K562 (cell line): ENCODE data around the gene TMEM217. TPM values are rescaled to one million over a fixed set of nuclear protein-coding genes. Genes with fewer than 3 reads are reported as not detected.
A peak's percentile ranks its signal among the peaks of the same experiment; 100 is the strongest.

Experiments used
- CBFA2T3 ChIP-seq: fragments of 450-650 bp; IDR thresholded peaks from 2 replicates; pipeline ENCODE4 v1.6.1; 2017
- ETV5 ChIP-seq: sonication (generic); formaldehyde crosslinking; IDR thresholded peaks from 2 replicates; pipeline ENCODE4 v1.4.0; 2020; ENCODE audit warnings: low read depth, mild to moderate bottlenecking, missing genetic modification reagents
- GTF2E2 ChIP-seq: fragments of 200-800 bp; sonication (Bioruptor generic); IDR thresholded peaks from 2 replicates; pipeline ENCODE4 v1.6.1; 2016; ENCODE audit warnings: missing genetic modification characterization, missing compliant biosample characterization
- MAZ ChIP-seq, 2 experiments: fragments of 450-650 bp in 1 of 2; sonication (generic) in 1 of 2; formaldehyde crosslinking; IDR thresholded peaks in 1 of 2; conservative IDR thresholded peaks in 1 of 2; 2 replicates each; pipeline versions ENCODE4 v1.4.0 to v1.5.0; 2020; ENCODE audit warnings: mild to moderate bottlenecking in 1 of 2, missing genetic modification reagents in 1 of 2
- MED1 ChIP-seq: sonication (generic); formaldehyde crosslinking; IDR thresholded peaks from 2 replicates; pipeline ENCODE4 v1.8.1; 2023; ENCODE audit warnings: missing genetic modification reagents, borderline replicate concordance
- RAD21 ChIP-seq, 2 experiments: fragments of 250-450 bp in 1 of 2; fragments of 450-650 bp in 1 of 2; sonication (Bioruptor Pico) in 1 of 2; formaldehyde crosslinking in 1 of 2; IDR thresholded peaks in 1 of 2; conservative IDR thresholded peaks in 1 of 2; 2 replicates each; pipeline versions ENCODE4 v1.4.0 to v1.8.0; 2020 to 2022; ENCODE audit warnings: mild to moderate bottlenecking in 2 of 2, moderate library complexity in 1 of 2
- SNIP1 ChIP-seq: fragments of 450-650 bp; IDR thresholded peaks from 2 replicates; pipeline ENCODE4 v1.7.1; 2017; ENCODE audit warnings: low read depth, mild to moderate bottlenecking
- ZNF561 ChIP-seq: fragments of 450-650 bp; formaldehyde crosslinking; conservative IDR thresholded peaks from 2 replicates; pipeline ENCODE4 v1.4.0; 2020; ENCODE audit warnings: mild to moderate bottlenecking, moderate library complexity
- ZNF785 ChIP-seq: fragments of 250-450 bp; sonication (Bioruptor Pico); IDR thresholded peaks from 2 replicates; pipeline ENCODE4 v1.4.0; 2020; ENCODE audit warnings: mild to moderate bottlenecking
- polyA plus RNA-seq, 8 experiments: library from polyadenylated mRNA; depleted of rRNA in 4 of 8; stranded (reverse) in 5 of 8; unstranded in 3 of 8; fragments of >200 nt; fragmentation: Nextera tagmentation in 2 of 8; fragmentation: Illumina TruSeq in 1 of 8; extraction: Ambion mirVana in 2 of 8; extraction: Trizol in 1 of 8; gene quantifications; 2 replicates each; pipeline versions ENCODE4 v1.2.1 to v1.2.3, GENCODE V29; 2011 to 2014; ENCODE audit warnings: inconsistent platforms in 1 of 8, missing spikeins in 1 of 8
- total RNA-seq, 7 experiments: library from RNA; depleted of rRNA in 6 of 7; stranded (reverse); fragments of >200 nt in 6 of 7; fragmentation: Illumina TruSeq in 2 of 7; extraction: Trizol in 2 of 7; gene quantifications; 2 replicates each; pipeline versions ENCODE4 v1.2.1 to v1.2.3, GENCODE V29; 2011 to 2021; ENCODE audit warnings: low replicate concordance in 1 of 7
- TF ChIP-seq, protein P1 (sequence below), 2 experiments: fragments of 450-650 bp; formaldehyde crosslinking in 1 of 2; IDR thresholded peaks; 2 replicates each; pipeline versions ENCODE4 v1.4.0 to v1.6.1; 2014 to 2020; ENCODE audit warnings: mild to moderate bottlenecking in 2 of 2, borderline replicate concordance in 1 of 2, low read depth in 1 of 2
- TF ChIP-seq, protein P2 (sequence below): fragments of 250-450 bp; sonication (Bioruptor Pico); IDR thresholded peaks from 2 replicates; pipeline ENCODE4 v1.5.0; 2020; ENCODE audit warnings: mild to moderate bottlenecking
- TF ChIP-seq, protein P3 (sequence below): sonication (generic); formaldehyde crosslinking; IDR thresholded peaks from 2 replicates; pipeline ENCODE4 v1.8.0; 2023; ENCODE audit warnings: missing genetic modification reagents, mild to moderate bottlenecking, borderline replicate concordance

TMEM217 gene
- total and polyA plus RNA-seq, 9 of the 15 experiments (the other 6 are each of a cell fraction or from before 2014, with no cell fraction given) = 1.3 to 8.0 (median 1.9) TPM

DNA sequence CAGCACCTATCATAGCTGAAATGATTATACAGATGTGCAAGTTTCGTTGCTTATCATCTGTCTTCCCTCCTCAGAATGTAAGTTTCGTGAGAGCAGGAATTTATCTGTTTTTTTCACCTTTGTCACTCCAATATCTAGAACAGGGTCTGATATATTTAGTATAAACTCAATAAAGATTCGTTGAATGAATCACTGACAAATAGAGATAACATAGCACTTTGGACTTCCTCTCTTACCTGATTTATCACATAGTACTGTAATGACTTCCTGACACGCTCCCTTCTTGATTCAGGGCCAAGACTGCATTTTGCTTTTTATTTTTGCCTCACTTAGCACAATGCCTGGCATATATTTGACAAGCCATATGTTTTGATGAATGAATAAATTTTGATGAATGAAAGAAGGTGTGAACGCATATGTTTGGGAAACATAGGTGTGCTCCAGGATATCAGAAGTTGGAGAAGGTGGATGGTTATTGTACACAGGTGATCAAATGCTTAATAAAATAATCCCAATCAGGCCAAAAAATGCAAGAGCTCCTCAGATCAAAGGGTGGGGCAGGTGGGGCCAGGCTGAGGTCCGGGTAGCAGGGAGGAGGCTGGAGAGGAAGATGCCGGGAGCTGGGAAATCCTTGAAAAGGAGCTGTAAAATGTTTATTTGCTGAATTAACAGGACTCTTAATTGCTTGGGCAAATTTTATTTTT is 55.0 kb downstream of the TMEM217 start (continued):
- TF ChIP-seq, protein P1, sequence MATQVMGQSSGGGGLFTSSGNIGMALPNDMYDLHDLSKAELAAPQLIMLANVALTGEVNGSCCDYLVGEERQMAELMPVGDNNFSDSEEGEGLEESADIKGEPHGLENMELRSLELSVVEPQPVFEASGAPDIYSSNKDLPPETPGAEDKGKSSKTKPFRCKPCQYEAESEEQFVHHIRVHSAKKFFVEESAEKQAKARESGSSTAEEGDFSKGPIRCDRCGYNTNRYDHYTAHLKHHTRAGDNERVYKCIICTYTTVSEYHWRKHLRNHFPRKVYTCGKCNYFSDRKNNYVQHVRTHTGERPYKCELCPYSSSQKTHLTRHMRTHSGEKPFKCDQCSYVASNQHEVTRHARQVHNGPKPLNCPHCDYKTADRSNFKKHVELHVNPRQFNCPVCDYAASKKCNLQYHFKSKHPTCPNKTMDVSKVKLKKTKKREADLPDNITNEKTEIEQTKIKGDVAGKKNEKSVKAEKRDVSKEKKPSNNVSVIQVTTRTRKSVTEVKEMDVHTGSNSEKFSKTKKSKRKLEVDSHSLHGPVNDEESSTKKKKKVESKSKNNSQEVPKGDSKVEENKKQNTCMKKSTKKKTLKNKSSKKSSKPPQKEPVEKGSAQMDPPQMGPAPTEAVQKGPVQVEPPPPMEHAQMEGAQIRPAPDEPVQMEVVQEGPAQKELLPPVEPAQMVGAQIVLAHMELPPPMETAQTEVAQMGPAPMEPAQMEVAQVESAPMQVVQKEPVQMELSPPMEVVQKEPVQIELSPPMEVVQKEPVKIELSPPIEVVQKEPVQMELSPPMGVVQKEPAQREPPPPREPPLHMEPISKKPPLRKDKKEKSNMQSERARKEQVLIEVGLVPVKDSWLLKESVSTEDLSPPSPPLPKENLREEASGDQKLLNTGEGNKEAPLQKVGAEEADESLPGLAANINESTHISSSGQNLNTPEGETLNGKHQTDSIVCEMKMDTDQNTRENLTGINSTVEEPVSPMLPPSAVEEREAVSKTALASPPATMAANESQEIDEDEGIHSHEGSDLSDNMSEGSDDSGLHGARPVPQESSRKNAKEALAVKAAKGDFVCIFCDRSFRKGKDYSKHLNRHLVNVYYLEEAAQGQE (IDR thresholded peaks at IDR 0.05; ENCODE audit: borderline replicate concordance) = no peak
- TF ChIP-seq, protein P1 (CRISPR knock-in tag; IDR thresholded peaks at IDR 0.05; ENCODE audit: low read depth) = no peak
- TF ChIP-seq, protein P2, sequence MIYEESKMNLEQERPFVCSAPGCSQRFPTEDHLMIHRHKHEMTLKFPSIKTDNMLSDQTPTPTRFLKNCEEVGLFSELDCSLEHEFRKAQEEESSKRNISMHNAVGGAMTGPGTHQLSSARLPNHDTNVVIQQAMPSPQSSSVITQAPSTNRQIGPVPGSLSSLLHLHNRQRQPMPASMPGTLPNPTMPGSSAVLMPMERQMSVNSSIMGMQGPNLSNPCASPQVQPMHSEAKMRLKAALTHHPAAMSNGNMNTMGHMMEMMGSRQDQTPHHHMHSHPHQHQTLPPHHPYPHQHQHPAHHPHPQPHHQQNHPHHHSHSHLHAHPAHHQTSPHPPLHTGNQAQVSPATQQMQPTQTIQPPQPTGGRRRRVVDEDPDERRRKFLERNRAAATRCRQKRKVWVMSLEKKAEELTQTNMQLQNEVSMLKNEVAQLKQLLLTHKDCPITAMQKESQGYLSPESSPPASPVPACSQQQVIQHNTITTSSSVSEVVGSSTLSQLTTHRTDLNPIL (CRISPR knock-in tag) = no peak
- no peak for TF ChIP-seq ZNF561 (CRISPR knock-in tag)
- no peak for TF ChIP-seq ETV5 (CRISPR knock-in tag)
- peak; percentile 81 for TF ChIP-seq CBFA2T3
- TF ChIP-seq, protein P3, sequence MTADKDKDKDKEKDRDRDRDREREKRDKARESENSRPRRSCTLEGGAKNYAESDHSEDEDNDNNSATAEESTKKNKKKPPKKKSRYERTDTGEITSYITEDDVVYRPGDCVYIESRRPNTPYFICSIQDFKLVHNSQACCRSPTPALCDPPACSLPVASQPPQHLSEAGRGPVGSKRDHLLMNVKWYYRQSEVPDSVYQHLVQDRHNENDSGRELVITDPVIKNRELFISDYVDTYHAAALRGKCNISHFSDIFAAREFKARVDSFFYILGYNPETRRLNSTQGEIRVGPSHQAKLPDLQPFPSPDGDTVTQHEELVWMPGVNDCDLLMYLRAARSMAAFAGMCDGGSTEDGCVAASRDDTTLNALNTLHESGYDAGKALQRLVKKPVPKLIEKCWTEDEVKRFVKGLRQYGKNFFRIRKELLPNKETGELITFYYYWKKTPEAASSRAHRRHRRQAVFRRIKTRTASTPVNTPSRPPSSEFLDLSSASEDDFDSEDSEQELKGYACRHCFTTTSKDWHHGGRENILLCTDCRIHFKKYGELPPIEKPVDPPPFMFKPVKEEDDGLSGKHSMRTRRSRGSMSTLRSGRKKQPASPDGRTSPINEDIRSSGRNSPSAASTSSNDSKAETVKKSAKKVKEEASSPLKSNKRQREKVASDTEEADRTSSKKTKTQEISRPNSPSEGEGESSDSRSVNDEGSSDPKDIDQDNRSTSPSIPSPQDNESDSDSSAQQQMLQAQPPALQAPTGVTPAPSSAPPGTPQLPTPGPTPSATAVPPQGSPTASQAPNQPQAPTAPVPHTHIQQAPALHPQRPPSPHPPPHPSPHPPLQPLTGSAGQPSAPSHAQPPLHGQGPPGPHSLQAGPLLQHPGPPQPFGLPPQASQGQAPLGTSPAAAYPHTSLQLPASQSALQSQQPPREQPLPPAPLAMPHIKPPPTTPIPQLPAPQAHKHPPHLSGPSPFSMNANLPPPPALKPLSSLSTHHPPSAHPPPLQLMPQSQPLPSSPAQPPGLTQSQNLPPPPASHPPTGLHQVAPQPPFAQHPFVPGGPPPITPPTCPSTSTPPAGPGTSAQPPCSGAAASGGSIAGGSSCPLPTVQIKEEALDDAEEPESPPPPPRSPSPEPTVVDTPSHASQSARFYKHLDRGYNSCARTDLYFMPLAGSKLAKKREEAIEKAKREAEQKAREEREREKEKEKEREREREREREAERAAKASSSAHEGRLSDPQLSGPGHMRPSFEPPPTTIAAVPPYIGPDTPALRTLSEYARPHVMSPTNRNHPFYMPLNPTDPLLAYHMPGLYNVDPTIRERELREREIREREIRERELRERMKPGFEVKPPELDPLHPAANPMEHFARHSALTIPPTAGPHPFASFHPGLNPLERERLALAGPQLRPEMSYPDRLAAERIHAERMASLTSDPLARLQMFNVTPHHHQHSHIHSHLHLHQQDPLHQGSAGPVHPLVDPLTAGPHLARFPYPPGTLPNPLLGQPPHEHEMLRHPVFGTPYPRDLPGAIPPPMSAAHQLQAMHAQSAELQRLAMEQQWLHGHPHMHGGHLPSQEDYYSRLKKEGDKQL (CRISPR knock-in tag) = no peak
- no peak for TF ChIP-seq GTF2E2 (tag)
- TF ChIP-seq SNIP1 = no peak
- TF ChIP-seq RAD21 (CRISPR knock-in tag; conservative IDR thresholded peaks at IDR 0.05 in 1 of 2, IDR thresholded peaks at IDR 0.05 in 1 of 2) = no peak
- TF ChIP-seq MED1 = no peak
- no peak for TF ChIP-seq ZNF785
- no peak for TF ChIP-seq MAZ (CRISPR knock-in tag; conservative IDR thresholded peaks at IDR 0.05 in 1 of 2, IDR thresholded peaks at IDR 0.05 in 1 of 2)
